Frontal cortex (tissue), 4 donors: ENCODE measurements around the gene FAM167B. TPM values are rescaled to one million over a fixed set of nuclear protein-coding genes. Genes with fewer than 3 reads are reported as not detected.

Experiments used
- DNase-seq, 2 donors: peaks; one replicate each; pipeline ENCODE4 v3.0.0; 2012; ENCODE audit warnings: low spot score in 2 of 2
- FAIRE-seq: peaks from 2 replicates; lab custom pipeline; 2012; peaks lifted over from hg19 to GRCh38; lab: Jason Lieb, UNC
- total RNA-seq: library from RNA; depleted of rRNA; stranded (reverse); fragments of >200 nt; gene quantifications from one replicate; pipeline ENCODE4 v1.2.3, GENCODE V29; 2014
- donor health status: control.
- donor health status: control.
- donor health status: control.

Gene FAM167B
- total RNA-seq, 1 donor from 2014 or later: 0.41 TPM

GRCh38 chr1:32221980-32222755, 24.9 kb upstream of the FAM167B start, which contains the start of the genes EIF3I and TMEM234:
Gene EIF3I, plus strand, starts transcription at chr1:32222407. Its CDS starts 35 bp downstream, at chr1:32222442.
Gene TMEM234, minus strand, starts transcription at chr1:32222353. Its CDS starts 31 bp downstream, at chr1:32222322.
- no peak for FAIRE-seq
- DNase-seq: peak; percentile 86 to 97

DNA sequence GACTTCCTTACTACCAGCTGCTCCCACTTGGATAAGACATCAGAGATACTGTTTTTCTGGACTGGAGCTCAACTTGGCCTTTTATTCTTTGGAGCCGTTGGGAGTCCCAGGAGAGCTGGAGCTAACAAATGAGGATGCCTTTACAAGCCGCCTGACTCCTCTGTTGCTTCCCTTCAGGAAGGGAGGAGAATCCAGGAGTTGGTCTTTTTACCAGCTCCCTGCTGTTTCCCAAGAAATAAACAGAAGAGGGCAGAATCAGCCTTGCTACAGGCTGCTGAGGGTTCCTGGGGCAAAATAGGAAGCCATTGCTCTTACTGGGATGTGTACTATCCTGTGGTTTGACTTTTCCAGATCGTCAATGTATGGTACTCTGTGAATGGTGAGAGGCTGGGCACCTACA, 23.3 kb upstream of the FAM167B start:
- FAIRE-seq: no peak

GRCh38 chr1:32224285-32224684, 22.7 kb upstream of the FAM167B start:
- DNase-seq: no peak
- FAIRE-seq: no peak

More for the DNA sequence above, 23.3 kb upstream of the FAM167B start:
- DNase-seq: no peak

GRCh38 chr1:32228771-32229170, 18.3 kb upstream of the FAM167B start:
- FAIRE-seq (no peak), DNase-seq (no peak)

DNA sequence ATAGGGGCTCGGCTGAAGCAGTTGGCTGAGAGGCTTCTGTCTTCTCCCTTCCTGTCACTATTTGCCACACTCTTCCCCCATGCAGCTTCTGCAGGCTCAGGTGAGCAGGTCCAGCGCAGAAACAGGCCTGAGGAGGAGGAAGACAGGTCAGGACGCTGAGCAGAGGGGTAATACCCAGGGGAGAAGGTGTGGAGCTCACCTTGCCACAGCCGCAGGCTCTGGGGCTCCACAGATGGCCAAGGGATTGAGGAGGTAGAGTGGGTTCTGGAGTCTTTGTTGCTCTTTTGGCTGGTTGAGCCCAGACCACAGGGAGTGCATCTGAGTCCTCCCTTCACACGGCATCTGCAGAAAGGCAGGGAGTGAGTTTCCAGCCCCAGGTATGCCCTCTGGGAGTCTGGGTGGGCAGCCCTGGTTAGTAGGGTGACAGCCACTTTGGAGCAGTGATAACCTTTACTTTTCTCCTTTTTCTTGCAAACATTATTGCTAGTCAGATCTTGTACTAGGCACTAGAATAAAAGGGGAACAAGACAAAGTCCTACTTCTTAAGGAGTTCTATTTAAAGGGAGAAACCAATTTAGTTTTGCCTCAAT, 15.1 kb upstream of the FAM167B start:
- FAIRE-seq: no peak
- no peak for DNase-seq

- DNase-seq (no peak), FAIRE-seq (no peak)
These were observed 14.3 kb upstream of the FAM167B start for GRCh38 chr1:32232558-32233304.

- DNase-seq (no peak), FAIRE-seq (no peak)
These were observed 12.2 kb upstream of the FAM167B start for GRCh38 chr1:32234792-32235191.

DNA sequence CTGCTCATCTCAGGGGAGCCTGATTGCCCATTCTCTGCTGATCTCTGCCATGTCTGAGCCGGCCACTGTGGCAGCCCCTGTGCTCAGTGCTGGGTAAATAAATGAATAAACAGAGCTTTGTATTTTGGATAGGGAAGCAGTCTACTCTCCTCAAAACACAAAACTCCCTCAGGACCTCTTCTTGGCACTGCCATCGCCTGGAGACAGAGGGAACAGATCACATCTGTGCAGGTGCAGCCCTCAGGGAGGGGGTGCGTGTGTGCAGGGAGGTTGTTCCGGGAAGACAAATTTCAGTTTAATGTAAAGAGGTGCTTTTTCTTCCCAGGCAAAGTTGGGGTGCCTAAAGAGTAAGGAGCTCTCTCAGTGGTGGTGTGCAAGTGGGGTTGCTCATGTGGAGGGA, 7.7 kb upstream of the FAM167B start:
- no peak for FAIRE-seq
- DNase-seq: no peak

DNA sequence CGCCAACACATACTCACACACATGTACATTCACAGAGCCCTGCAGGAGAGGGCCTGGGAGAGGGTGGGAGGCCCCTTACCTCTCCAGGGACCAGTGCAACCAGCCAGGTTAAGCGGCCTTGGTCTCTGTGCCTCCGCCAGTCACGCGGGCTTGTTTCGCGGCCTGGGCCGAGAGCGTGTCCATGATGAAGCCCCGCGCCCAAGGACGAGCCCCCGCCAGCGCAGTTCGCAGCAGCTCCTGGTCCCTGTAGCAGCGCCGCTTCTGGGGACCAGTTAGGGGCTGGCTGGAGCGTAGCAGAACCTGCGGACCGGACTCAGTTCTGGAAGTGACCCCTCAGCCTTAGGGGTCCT, 7.3 kb upstream of the FAM167B start:
- DNase-seq: no peak
- FAIRE-seq: no peak

DNA sequence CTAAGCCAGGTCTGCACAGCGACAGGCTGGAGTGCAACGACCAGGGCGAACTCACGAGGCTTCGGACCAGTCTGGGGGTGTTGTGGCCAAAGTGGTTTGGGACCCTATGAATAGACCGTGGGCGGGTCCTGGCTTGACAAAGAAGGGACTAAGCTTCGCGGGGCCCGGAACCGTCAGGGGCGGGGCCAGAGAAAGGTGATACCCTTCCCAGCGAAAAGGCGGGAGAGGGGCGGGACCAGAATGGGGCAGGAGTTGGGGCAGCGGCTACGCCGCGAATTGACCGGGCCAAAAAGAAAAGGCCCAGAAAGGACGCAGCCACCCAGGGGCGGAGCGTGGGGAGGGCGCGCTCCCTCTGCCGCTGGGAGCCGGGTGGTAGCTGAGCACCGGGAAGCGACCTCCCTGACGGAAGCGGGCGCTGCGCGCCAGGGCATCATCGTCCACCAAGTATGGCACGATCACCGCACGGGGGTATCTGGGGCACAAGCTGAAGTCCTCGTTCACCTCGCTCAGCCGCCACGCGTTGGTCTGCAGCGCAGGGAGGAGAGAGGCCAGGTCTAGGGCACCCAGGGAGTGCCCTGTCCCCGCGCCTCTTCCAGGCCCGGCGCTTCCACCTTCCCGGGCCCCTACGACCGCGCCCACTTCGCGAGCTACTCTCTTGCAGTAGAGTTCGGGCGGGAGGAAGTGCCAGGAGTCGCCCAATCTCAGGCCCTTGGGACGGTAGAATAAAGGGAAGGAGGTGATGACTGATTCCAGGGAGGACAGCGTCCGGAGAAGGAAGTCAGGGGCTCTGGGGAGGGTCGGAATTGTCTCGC, 6.7 kb upstream of the FAM167B start:
- FAIRE-seq (no peak), DNase-seq (peak; percentile 61 to 73)

DNA sequence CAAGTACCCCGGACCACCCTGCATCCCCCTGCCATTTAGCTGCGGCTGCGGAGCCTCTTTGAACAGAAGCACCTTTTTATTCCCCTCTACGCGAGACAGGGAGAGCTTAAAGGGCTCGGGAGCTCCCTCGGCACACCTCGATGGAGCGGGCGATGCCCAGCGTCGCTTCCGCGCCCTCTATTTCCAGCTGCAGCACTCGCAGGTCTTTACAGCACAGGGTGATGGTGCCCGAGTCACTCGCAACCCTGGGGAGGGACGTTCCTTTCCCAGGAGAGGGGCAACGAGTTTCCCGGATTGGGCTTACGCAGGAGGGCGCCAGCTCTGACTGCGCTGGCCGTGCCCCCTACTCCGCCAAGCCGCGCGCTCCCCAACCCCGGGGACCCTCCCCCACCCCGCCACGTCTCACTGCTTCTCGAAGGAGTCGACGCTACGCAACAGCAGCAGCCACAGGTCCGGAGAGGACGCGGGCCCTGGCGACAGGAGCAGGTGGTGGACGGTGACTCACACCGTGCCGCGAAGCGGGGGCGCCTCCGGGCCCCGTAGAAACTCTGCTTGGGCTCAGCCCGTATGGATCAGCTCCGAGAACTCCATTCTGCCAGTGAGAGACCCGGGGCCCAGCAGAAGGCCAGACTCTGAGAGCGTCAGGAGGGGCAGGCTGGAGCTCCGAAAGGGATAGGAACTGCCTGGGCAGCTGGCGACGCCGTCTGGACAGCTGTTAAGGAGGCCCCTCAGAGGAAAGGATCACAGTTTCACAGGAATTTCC, 5.8 kb upstream of the FAM167B start:
- FAIRE-seq (no peak), DNase-seq (peak; percentile 72 to 73)

DNA sequence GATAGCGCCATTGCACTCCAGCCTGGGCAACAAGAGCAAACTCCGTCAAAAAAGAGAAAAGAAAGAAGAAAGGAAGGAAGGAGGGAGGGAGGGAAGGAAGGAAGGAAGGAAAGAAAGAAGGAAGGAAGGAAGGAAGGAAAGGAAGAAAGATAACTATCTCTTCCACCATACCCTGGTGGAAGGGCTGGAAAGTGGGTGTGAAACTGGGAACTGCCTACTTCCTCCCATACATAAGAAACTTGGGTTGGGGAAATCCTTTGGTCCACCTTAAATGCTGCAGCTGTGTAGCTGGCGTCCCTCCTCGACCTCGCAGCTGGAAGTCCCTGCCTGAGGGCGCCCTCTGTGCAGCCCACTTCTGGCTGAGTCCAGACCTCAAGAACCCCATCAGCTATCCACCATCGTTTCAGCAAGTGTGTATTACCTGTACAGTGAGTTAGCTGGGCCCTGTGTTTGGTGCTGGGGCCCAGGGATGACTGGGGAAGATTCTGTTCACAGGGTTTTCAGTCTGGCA, 4.6 kb upstream of the FAM167B start:
- FAIRE-seq (no peak), DNase-seq (peak; percentile 49 to 67)

DNA sequence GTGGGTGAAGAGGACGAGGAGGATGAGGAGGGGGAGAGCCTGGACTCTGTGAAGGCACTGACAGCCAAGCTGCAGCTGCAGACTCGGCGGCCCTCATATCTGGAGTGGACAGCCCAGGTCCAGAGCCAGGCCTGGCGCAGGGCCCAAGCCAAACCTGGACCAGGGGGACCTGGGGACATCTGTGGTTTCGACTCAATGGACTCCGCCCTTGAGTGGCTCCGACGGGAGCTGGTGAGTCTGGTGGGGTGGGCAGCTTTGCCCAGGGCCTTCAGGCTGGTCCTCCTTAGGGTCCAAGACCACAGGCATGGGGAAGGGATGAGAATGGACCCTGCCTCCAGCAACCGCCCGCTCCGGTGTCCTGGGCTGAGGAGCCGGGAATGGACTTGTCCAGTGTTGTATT, 430 bp downstream of the FAM167B start:
- FAIRE-seq (no peak), DNase-seq (no peak)

DNA sequence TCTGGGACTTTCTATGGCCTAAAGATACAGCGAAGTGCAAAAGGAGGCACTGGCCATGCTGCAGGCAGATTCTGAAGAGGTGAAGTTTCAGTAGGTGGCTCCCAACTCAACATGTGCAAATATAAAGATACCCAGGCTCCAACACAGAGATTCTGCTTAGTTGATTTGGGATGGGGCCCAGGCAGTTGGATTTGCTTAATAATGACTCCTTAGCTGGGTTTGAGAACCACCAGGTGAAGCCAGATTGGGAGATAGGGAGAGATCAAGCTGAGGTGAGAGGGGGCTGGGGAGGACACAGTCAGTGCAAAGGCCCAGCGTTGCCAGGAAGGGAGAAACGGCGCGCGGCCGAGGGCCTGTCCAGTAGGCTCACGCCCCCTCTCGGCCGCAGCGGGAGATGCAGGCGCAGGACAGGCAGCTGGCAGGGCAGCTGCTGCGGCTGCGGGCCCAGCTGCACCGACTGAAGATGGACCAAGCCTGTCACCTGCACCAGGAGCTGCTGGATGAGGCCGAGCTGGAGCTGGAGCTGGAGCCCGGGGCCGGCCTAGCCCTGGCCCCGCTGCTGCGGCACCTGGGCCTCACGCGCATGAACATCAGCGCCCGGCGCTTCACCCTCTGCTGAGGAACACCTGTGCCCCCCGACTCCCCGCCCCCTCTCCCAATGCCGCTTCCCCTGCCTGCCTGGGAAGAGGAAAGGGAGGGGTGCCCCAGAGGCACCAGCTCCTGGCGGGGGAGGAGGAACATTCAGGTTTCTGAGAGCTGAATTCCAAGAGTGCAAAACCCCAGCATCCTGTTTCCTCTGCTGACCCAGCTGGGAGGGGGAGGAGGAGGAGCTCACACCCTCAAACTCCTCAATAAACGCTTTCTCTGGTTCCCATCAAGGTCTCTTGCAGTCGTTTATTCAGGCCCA, 1.2 kb downstream of the FAM167B start:
- no peak for FAIRE-seq
- peak in 1 of 2 donors; percentile 69 for DNase-seq

- no peak for DNase-seq
- no peak for FAIRE-seq
These were observed 3.0 kb downstream of the FAM167B start for GRCh38 chr1:32249831-32250525.

DNA sequence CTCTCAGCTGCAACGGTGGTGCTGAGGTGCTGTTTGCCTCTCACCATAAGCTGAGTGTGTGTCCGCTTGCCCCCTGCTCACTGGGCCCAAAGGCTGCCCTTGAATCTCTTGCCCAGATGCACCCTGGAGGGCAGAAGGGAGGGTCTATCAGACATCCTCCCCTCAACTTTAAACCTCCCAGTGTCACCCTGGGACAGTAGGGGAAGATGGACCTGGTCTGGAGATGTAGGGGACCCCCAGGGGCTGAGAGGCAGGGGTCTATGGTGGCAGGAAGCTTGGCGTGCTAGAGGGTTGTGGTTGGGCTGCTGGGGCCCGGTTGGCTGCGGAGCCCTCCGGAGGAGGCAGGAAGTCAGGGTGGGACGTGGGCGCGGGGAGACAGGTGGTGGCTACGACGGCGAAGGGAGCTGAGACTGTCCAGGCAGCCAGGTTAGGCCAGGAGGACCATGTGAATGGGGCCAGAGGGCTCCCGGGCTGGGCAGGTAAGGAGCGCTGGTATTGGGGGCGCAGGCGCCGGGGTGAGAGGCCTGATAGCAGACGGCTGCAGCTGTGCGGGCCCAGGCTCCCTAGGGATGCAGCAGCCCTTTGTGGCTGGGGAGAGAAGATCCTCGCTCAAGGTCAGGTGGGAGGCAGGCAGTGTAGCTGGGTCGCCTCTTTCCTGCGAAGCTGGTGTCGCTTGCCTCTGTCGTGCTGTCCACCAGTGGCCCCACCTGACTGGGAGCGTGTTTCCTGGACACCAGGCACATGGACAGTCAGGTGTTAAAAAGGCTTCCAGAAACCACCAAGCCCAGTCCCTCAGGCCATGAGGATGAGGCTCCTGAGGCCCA, 4.1 kb downstream of the FAM167B start, which contains the start of gene LCK:
TSS of gene LCK (plus strand) at position 373 of the 824 bp plus-strand sequence. CDS start 23,065 bp downstream, outside the sequence.
- no peak for DNase-seq
- FAIRE-seq: no peak
